HG03469 (cell line): ENCODE data around the gene KCNQ2.

Experiments
- ATAC-seq: cut with Tn5 transposase; IDR thresholded peaks from one replicate; pipeline ENCODE4 v1.9.1; 2021; ENCODE audit warnings: mild to moderate bottlenecking, moderate library complexity, moderate number of reproducible peaks; ENCODE audit not compliant: unreplicated experiment

Gene KCNQ2

GRCh38 chr20:63361519-63362435 lies 110.7 kb downstream of the KCNQ2 start:
- ATAC-seq = no peak

GRCh38 chr20:63360850-63361518 lies 111.5 kb downstream of the KCNQ2 start, which contains the start of gene CHRNA4:
Gene CHRNA4 (minus strand): TSS chr20:63361349. CDS start chr20:63361165, 184 bp downstream.
- no peak for ATAC-seq

GRCh38 chr20:63359937-63360849 lies 112.3 kb downstream of the KCNQ2 start:
- no peak for ATAC-seq

- no peak for ATAC-seq
These were observed 113.1 kb downstream of the KCNQ2 start for GRCh38 chr20:63359164-63359934.

GRCh38 chr20:63357921-63358905 lies 114.2 kb downstream of the KCNQ2 start:
- ATAC-seq = no peak

GRCh38 chr20:63356931-63357879 lies 115.2 kb downstream of the KCNQ2 start:
- ATAC-seq = no peak

GRCh38 chr20:63356511-63356910 lies 115.9 kb downstream of the KCNQ2 start:
- no peak for ATAC-seq

GRCh38 chr20:63355781-63356295 lies 116.6 kb downstream of the KCNQ2 start:
- ATAC-seq = no peak

- no peak for ATAC-seq
These were observed 117.7 kb downstream of the KCNQ2 start for GRCh38 chr20:63354636-63355350.

- no peak for ATAC-seq
These were observed 119.6 kb downstream of the KCNQ2 start for GRCh38 chr20:63352811-63353221.

GRCh38 chr20:63351811-63352591 lies 120.5 kb downstream of the KCNQ2 start:
- no peak for ATAC-seq

- ATAC-seq = no peak
These were observed 121.1 kb downstream of the KCNQ2 start for GRCh38 chr20:63351326-63351700.

GRCh38 chr20:63350597-63351325 lies 121.7 kb downstream of the KCNQ2 start:
- no peak for ATAC-seq
